Esophagus squamous epithelium (tissue), 5 donors: Measurements from ENCODE around the gene RUNX3. TPM values are rescaled to one million over a fixed set of nuclear protein-coding genes. Genes with fewer than 3 reads are reported as not detected.
"Not testable (repeated sequence)": the region's sequence is repeated elsewhere in the genome, so short reads cannot be mapped to it uniquely, and the experiment has no call there.

Source experiments
- DNase-seq: peaks from one replicate; lab custom pipeline; 2025; lab: John Stamatoyannopoulos, UW
- H3K27ac ChIP-seq, 4 donors: fragments of 200-600 bp; sonication (generic); one replicate each; pipeline ENCODE4 v1.5.1; 2016 to 2019; ENCODE audit warnings: mild to moderate bottlenecking in 1 of 4
- H3K27me3 ChIP-seq, 4 donors: fragments of 200-600 bp; sonication (generic); 1 replicate in 3 of 4; 2 replicates in 1 of 4; pipeline versions ENCODE4 v1.5.1 to v1.6.0; 2017 to 2021; ENCODE audit warnings: antibody characterized with exemption in 1 of 4
- H3K36me3 ChIP-seq, 3 donors: fragments of 200-600 bp; sonication (generic); one replicate each; pipeline ENCODE4 v1.5.1; 2016 to 2019
- H3K4me1 ChIP-seq, 3 donors: fragments of 200-600 bp; sonication (generic); one replicate each; pipeline ENCODE4 v1.5.1; 2017 to 2019
- H3K4me3 ChIP-seq, 4 donors: fragments of 200-600 bp; sonication (generic); 1 replicate in 3 of 4; 2 replicates in 1 of 4; pipeline ENCODE4 v1.5.1; 2016 to 2019; ENCODE audit warnings: mild to moderate bottlenecking in 2 of 4, moderate library complexity in 1 of 4
- H3K9me3 ChIP-seq, 3 donors: fragments of 200-600 bp; sonication (generic); one replicate each; pipeline ENCODE4 v1.5.1; 2016 to 2019
- POLR2A ChIP-seq, 4 donors: fragments of 450-650 bp; IDR thresholded peaks; one replicate each; pipeline ENCODE4 v1.6.1; 2017; ENCODE audit warnings: antibody characterized with exemption in 4 of 4, mild to moderate bottlenecking in 4 of 4, moderate library complexity in 3 of 4
- WGBS, 2 donors: methylation state at CpG; one replicate each; pipeline ENCODE4 v1.1.5; 2018; 5-methylcytosine and 5-hydroxymethylcytosine counted together
- intact Hi-C: fragments of 100-400 bp; cut with DNase I; formaldehyde crosslinking; loops from one replicate; pipeline ENCODE4 v1.15.0; 2022
- total RNA-seq, 4 donors: library from RNA; depleted of rRNA; stranded (reverse); fragments of >200 nt; gene quantifications; one replicate each; pipeline ENCODE4 v1.1.0, GENCODE V29; 2016
- TF ChIP-seq, protein P1 (sequence below), 6 experiments: fragments of 450-650 bp in 4 of 6; fragments of 200-600 bp in 2 of 6; sonication (generic) in 2 of 6; IDR thresholded peaks; one replicate each; pipeline ENCODE4 v1.5.1; 2016 to 2019; ENCODE audit warnings: antibody characterized with exemption in 6 of 6, mild to moderate bottlenecking in 4 of 6, moderate library complexity in 4 of 6
- donor health status: DM: yes; HTN: yes; CAD: no.

The RUNX3 gene
- 1 to 10 TPM; 1.9 to 5.7 (median 3.1) TPM for total RNA-seq

- 14 to 27% methylated on average over 22 to 26 of the region's 88 CpGs for whole genome bisulfite sequencing, 2 donors
- no peaks in the 10 kb centered on the region for H3K36me3 ChIP-seq
- H3K27ac ChIP-seq: peak within 1 kb of the TSS; percentile 65 to 88 (median 76)
- no peaks in the 10 kb centered on the region for H3K9me3 ChIP-seq
- H3K27me3 ChIP-seq: peaks cover 31 to 100% (median 48%) of the 10 kb centered on the region in 4 donors
- peak within 1 kb of the TSS; percentile 22 to 67 (median 40) for H3K4me3 ChIP-seq
- DNase-seq: peak; percentile 35
- intact Hi-C loops: no loop called here
- TF ChIP-seq, protein P1, sequence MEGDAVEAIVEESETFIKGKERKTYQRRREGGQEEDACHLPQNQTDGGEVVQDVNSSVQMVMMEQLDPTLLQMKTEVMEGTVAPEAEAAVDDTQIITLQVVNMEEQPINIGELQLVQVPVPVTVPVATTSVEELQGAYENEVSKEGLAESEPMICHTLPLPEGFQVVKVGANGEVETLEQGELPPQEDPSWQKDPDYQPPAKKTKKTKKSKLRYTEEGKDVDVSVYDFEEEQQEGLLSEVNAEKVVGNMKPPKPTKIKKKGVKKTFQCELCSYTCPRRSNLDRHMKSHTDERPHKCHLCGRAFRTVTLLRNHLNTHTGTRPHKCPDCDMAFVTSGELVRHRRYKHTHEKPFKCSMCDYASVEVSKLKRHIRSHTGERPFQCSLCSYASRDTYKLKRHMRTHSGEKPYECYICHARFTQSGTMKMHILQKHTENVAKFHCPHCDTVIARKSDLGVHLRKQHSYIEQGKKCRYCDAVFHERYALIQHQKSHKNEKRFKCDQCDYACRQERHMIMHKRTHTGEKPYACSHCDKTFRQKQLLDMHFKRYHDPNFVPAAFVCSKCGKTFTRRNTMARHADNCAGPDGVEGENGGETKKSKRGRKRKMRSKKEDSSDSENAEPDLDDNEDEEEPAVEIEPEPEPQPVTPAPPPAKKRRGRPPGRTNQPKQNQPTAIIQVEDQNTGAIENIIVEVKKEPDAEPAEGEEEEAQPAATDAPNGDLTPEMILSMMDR (IDR thresholded peaks at IDR 0.05): peak in 1 of 6 experiments; percentile 8
- TF ChIP-seq POLR2A (IDR thresholded peaks at IDR 0.05): peak in 2 of 4 donors; percentile 20 to 58
- peaks cover 31 to 69% (median 41%) of the 10 kb centered on the region in 3 donors for H3K4me1 ChIP-seq
Observed at GRCh38 chr1:24930260-24931145, at the start of gene RUNX3. Gene RUNX3 (minus strand): TSS chr1:24930276. CDS start chr1:24929868, 408 bp downstream.

DNA sequence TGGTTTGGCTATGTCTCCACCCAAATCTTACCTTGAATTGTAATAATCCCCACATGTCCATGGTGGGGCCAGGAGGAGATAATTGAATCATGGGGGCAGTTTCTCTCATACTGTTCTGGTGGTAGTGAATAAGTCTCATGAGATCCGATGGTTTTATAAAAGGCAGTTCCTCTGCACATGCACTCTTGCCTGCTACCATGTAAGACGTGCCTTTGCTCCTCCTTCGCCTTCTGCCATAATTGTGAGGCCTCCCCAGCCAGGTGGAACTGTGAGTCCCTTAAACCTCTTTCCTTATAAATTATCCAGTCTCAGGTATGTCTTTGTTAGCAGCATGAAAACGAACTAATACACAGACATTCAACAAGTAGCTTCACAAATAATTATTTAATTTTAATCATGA is 49.2 kb upstream of the RUNX3 start:
- Histone ChIP-seq H3K27me3 (peaks cover 0 to 34% (median 0%) of the 10 kb centered on the region in 4 donors), H3K9me3 (peaks cover 0 to 27% (median 7%) of the 10 kb centered on the region in 3 donors)
- H3K4me1 ChIP-seq, H3K4me3 ChIP-seq, H3K27ac ChIP-seq, intact Hi-C loops, DNase-seq, H3K36me3 ChIP-seq: not testable (repeated sequence)
- WGBS, 2 donors: 56 to 78% methylated on average over 3 to 4 of the region's 4 CpGs

- no peak overlapping the region for H3K4me3 ChIP-seq
- H3K9me3 ChIP-seq: peaks cover 0 to 32% (median 7%) of the 10 kb centered on the region in 3 donors
- 57 to 62% methylated on average over 9 of the region's 9 CpGs for WGBS, 2 donors
- DNase-seq: no peak
- H3K27ac ChIP-seq: no peak overlapping the region
- TF ChIP-seq, protein P1 (IDR thresholded peaks at IDR 0.05): no peak
- TF ChIP-seq POLR2A (IDR thresholded peaks at IDR 0.05): no peak
- intact Hi-C loops: no loop called here
- no peaks in the 10 kb centered on the region for H3K4me1 ChIP-seq
- peaks cover 0 to 40% (median 0%) of the 10 kb centered on the region in 4 donors for H3K27me3 ChIP-seq
- no peaks in the 10 kb centered on the region for H3K36me3 ChIP-seq
Observed at GRCh38 chr1:24978383-24979032, 48.4 kb upstream of the RUNX3 start.

DNA sequence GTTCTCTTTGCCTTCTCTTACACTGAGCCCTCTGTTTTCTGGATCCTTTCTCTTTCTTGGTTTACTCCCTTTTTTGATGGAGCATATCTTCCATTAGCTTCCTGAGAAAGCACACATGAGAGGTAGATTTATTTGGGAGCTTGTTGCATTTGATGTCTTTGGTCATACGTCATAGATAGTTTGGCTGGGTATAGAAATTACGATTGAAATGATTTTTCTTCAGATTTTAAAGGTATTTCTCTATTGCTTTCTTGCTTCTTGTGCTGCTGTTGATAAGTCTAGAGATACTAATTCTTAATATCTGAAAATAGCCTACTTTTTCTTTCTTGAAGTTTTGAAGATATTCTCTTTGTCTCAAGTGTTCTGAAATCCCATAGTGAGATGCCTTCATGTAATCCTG is 45.3 kb upstream of the RUNX3 start:
- Histone ChIP-seq H3K27me3 (peaks cover 0 to 62% (median 0%) of the 10 kb centered on the region in 4 donors), H3K4me1 (no peaks in the 10 kb centered on the region), H3K36me3 (no peaks in the 10 kb centered on the region), H3K4me3 (no peak overlapping the region), H3K9me3 (peaks cover 0 to 32% (median 7%) of the 10 kb centered on the region in 3 donors), H3K27ac (no peak overlapping the region)
- 87 to 93% methylated on average over 2 of the region's 2 CpGs for WGBS, 2 donors
- no peak for DNase-seq
- no peak for TF ChIP-seq POLR2A (IDR thresholded peaks at IDR 0.05)
- TF ChIP-seq, protein P1 (IDR thresholded peaks at IDR 0.05): no peak
- intact Hi-C loops: no loop called here

- TF ChIP-seq, protein P1 (IDR thresholded peaks at IDR 0.05): no peak
- TF ChIP-seq POLR2A (IDR thresholded peaks at IDR 0.05): no peak
- 68 to 79% methylated on average over 4 of the region's 5 CpGs for WGBS, 2 donors
- intact Hi-C loops: no loop called here
- peaks cover 0 to 32% (median 7%) of the 10 kb centered on the region in 3 donors for H3K9me3 ChIP-seq
- peaks cover 0 to 66% (median 0%) of the 10 kb centered on the region in 4 donors for H3K27me3 ChIP-seq
- H3K4me1 ChIP-seq: no peaks in the 10 kb centered on the region
- no peaks in the 10 kb centered on the region for H3K36me3 ChIP-seq
- no peak overlapping the region for H3K27ac ChIP-seq
- no peak overlapping the region for H3K4me3 ChIP-seq
- DNase-seq: no peak
Observed at GRCh38 chr1:24973315-24973714, 43.2 kb upstream of the RUNX3 start.
